Measurements from ENCODE around the gene SGPL1.
"Not testable (repeated sequence)": the region's sequence is repeated elsewhere in the genome, so short reads cannot be mapped to it uniquely, and the experiment has no call there.

The SGPL1 gene

DNA sequence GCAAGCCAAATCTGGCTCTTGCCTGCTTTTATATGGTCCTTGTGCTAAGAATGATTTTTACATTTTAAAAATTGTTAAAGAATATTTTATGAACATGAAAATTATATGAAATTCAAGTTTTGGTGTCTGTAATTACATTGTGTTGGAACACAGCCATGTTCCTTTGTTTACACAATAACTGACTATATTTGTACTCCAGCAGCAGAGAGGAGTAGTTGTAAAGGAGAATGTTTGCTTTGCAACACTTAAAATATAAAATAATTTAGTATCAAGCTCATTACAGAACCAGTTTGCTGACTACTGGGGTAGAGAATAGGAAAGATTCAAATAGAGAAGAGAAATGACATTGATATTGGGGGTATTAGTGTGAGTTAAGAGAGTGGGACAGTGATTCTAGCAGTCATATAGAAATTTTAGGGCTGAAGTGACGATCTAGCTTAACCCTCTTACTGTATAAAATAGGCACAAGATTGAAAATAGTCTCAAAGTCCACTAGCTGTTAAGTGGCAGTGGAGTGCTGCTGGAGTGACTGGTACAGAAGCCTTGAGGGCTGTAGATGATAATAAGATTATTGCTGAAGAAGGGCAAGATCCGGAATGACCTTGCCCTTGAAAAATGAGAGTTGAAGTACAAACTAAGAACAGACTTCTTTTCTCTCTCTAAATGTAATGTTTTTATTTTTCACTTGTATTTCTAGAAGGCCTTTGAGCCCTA is 28.2 kb downstream of the SGPL1 start:
- DNase-seq (ENCODE audit: low read depth): no peak

- no peak for DNase-seq (ENCODE audit: low read depth)
These were observed 29.5 kb downstream of the SGPL1 start for GRCh38 chr10:70845256-70845655.

DNA sequence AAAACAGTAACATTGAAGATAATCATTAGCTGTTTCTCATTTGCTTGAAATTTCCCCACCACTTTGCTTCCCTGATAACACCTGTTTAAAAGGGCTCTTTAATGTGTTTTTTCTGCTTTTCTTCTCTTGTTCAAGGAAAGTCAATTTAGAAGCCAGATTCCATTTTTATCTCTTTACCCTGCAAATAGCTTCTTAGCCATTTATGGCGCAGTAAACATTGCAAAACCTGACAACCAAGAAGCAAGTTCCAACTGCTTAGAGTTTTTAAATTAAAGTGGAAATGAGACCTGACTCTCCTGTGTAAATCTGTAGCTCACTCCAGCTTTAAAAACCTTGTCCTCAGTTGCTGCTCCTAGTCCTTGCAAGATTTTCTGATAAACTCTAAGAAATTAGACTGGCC is 30.1 kb downstream of the SGPL1 start:
- no peak for DNase-seq (ENCODE audit: low read depth)

GRCh38 chr10:70846795-70847194 is 31.0 kb downstream of the SGPL1 start:
- DNase-seq (ENCODE audit: low read depth): no peak

GRCh38 chr10:70847659-70848360 is 32.1 kb downstream of the SGPL1 start:
- DNase-seq (ENCODE audit: low read depth): no peak

- DNase-seq (ENCODE audit: low read depth): no peak
These were observed 33.9 kb downstream of the SGPL1 start for GRCh38 chr10:70849582-70850016.

DNA sequence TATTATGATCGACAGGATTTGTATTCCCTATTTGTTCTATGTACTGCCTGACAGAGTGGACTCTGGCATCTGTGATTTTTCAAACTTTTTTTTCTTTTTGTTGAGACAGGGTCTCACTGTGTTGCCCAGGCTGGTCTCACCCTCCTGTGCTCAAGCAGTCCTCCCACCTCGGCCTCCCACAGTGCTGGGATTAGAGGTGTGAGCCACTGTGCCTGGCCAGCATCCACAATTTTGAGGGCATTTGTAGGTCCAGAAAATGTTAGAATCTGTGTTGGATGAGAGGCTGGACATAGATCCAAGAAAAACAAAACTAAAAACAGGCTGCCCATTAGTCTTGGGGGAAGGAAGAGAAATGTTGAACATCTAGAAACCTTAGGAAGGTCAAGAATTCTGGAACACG is 34.3 kb downstream of the SGPL1 start:
- no peak for DNase-seq (ENCODE audit: low read depth)

DNA sequence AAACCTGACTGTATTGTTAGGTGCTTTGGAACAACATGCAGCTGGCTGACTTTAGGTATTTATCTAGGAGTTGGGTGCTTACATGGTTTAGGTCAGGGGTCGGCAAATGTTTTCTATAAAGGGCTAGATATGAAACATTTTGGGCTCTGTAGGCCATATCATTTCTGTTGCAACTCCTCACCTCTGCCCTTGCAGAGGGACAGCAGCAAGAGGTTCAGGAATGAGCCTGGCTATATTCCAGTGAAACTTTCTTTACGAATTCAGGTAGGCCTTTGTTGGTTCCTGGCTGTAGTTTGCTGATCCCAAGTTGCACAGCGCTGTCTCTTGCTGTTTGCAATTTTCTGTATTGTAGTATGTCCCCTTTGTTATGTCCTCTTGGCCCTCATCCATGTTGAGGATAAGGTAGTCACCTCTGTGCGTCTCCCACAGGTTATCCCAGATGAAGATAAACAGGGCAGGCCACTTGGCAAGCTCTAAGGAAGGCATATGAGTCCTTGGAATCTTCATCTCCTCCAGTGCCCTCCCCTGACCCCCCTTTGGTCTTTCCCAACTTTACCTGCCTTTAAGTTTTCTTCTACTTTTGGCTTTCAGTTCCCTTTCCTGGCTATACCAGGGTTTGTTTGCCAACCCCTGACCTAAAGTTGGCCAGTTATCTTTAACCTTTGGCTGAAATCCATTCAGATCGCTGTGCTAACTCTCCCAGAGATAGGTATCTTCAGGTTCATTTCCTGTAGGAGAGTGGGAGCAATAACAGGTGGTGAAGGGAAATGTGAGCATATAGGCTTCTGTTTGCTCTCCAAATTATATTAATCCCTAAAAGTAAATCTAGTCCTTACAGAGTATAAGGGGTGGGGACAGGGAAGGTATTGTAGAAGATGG is 36.1 kb downstream of the SGPL1 start:
- no peak for DNase-seq (ENCODE audit: low read depth)

GRCh38 chr10:70853038-70853437 is 37.3 kb downstream of the SGPL1 start:
- DNase-seq (ENCODE audit: low read depth): no peak

DNA sequence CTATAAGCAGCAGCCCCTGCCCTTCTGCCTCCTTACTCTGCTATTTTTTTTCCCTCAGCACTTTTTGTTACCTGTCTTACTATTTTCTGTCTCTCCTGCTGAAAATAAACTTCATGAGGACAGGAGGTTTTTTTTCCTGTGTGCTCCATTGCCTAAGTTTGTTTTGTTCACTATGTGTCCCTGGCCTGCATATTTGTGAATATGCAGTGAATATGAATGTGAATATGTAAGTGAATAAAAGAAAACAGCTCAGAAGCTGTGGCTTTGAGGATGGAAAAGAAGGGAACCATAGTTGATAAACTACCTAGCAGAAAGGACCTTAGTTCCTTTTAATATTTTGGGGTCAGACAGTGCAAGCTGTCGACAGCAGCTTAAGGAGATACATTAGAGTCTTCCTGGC is 37.7 kb downstream of the SGPL1 start:
- DNase-seq (ENCODE audit: low read depth): no peak

DNA sequence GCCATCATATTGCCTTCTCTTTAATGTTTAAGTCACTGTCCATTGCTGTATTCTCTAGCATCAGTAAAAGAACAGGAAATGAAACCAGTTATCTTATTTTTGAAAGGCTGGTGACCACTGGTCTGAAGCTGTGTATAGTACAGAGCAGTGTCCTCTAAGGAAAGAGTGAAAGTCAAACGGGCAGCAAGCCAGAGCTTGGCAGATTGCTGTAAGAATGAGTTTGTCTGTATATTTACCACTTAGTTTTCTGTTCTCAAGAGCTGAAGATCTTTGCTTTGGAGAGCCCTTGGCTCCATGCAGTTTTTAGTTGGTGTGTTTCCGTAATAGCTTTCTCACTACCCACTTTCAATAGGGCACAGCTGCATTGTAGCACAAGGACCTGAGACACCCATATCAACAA is 40.7 kb downstream of the SGPL1 start:
- no peak for DNase-seq (ENCODE audit: low read depth)

GRCh38 chr10:70858759-70859158 is 43.0 kb downstream of the SGPL1 start:
- no peak for DNase-seq (ENCODE audit: low read depth)

GRCh38 chr10:70861495-70862197 is 45.9 kb downstream of the SGPL1 start:
- not testable (repeated sequence) for DNase-seq (ENCODE audit: low read depth)

GRCh38 chr10:70863470-70864160 is 47.9 kb downstream of the SGPL1 start:
- DNase-seq (ENCODE audit: low read depth): no peak

DNA sequence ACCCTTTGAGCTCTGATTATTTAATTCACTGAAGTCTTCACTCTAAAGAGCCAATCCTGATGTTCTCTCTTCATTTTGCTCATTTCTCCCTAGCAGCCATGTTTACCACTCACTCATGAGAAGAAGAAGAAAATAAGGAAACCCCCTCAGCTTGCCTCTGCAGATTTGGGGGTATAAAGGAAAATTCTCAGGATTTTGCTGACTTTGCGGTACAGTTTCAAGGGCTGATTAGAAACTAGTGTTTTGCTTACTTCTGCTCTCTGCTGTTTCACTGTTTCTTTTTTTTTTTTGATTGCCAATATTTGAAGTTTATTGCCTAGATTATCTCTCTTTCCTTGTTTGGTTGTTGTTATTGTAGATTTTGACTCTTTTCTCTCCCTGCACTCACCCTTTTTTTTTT is 49.2 kb downstream of the SGPL1 start:
- DNase-seq (ENCODE audit: low read depth): no peak

GRCh38 chr10:70866424-70866823 is 50.7 kb downstream of the SGPL1 start:
- no peak for DNase-seq (ENCODE audit: low read depth)

DNA sequence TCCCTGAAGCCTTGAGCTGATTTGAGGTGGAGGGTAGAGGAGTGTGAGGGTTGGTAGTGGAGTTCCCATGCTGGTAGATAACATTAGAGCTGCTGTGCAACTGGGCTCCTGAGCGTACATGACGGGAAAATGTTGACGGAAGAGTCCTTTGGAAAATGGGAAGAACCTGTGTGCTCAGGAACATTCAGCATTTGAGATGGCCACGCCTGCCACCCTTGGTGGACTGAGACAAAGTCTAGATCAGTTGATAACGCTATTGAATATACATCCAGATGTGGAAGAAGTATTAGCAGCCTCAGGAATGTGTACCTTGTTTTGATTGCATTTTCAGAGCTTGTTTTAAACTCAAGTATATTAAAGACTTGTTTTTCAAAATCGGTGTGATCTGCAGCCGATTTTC is 56.5 kb downstream of the SGPL1 start:
- no peak for DNase-seq (ENCODE audit: low read depth)

DNA sequence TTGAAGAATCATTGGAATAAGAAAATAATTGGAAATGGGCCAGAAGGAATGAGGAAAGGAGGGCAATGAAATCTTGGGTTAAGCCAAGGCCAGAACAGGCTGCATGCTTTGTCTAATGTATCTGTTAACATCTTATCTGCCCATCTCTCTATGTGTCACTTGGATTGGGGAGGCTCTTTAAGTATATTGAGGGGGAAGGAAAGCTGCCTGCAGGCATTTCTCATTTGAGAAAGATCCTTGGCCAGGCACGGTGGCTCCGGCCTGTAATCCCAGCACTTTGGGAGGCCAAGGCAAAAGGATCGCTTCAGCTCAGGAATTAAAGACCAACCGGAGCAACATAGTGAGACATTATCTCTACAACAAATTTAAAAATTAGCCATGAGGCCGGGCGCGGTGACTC is 58.3 kb downstream of the SGPL1 start:
- DNase-seq (ENCODE audit: low read depth): no peak

GRCh38 chr10:70879207-70879606 is 63.5 kb downstream of the SGPL1 start:
- DNase-seq (ENCODE audit: low read depth): no peak

GRCh38 chr10:70880077-70880534 is 64.4 kb downstream of the SGPL1 start:
- DNase-seq (ENCODE audit: low read depth): peak; percentile 63

GRCh38 chr10:70884741-70885140 is 69.0 kb downstream of the SGPL1 start:
- DNase-seq (ENCODE audit: low read depth): no peak

Measured in activated T-cell treated with anti-CD3 and anti-CD28 coated beads for 1 hour (primary cell).